A673 (cell line): ENCODE results near the gene PTPN12. TPM values are rescaled to one million over a fixed set of nuclear protein-coding genes. Genes with fewer than 3 reads are reported as not detected.

Source experiments
- BruUV-seq: library from RNA; stranded (reverse); fragments of 400-500 nt; replicated peaks from 2 replicates; lab custom pipeline; 2021; lab: Mats Ljungman, UMichigan
- CTCF ChIA-PET: fragments of 300-600 bp; sonication (Branson Sonifier 250); formaldehyde crosslinking; loops from one replicate; lab custom pipeline; 2022; ENCODE audit warnings: antibody characterized with exemption; lab: Charles Lee
- POLR2A ChIA-PET: fragments of 300-600 bp; sonication (Branson Sonifier 250); formaldehyde crosslinking; loops from one replicate; lab custom pipeline; 2022; ENCODE audit warnings: antibody characterized with exemption; ENCODE audit not compliant: low non-redundant PET; lab: Charles Lee
- DNase-seq: peaks from one replicate; pipeline ENCODE4 v3.0.0-alpha.2; 2015; ENCODE audit warnings: low spot score
- H3K27ac ChIP-seq: fragments of 200-600 bp; sonication (generic); 2 replicates; pipeline ENCODE4 v1.5.1; 2016; ENCODE audit warnings: mixed run types, low read depth, mild to moderate bottlenecking, mixed read lengths, antibody characterized with exemption, low read length; ENCODE audit not compliant: poor library complexity, severe bottlenecking
- H3K27me3 ChIP-seq: fragments of 200-600 bp; sonication (generic); replicated peaks from 2 replicates; pipeline ENCODE4 v1.6.1; 2017; ENCODE audit warnings: mixed run types, low read depth, mild to moderate bottlenecking, mixed read lengths, antibody characterized with exemption, low read length; ENCODE audit not compliant: insufficient read depth, poor library complexity
- H3K36me3 ChIP-seq: fragments of 200-600 bp; sonication (generic); 2 replicates; pipeline ENCODE4 v1.6.1; 2016; ENCODE audit warnings: mixed run types, mild to moderate bottlenecking, mixed read lengths, antibody characterized with exemption, low read length; ENCODE audit not compliant: insufficient read depth, poor library complexity, severe bottlenecking
- H3K4me1 ChIP-seq: fragments of 200-600 bp; sonication (generic); 2 replicates; pipeline ENCODE4 v1.6.1; 2017; ENCODE audit warnings: mixed run types, mild to moderate bottlenecking, mixed read lengths, antibody characterized with exemption, low read length; ENCODE audit not compliant: insufficient read depth, poor library complexity, severe bottlenecking
- H3K4me3 ChIP-seq: fragments of 200-600 bp; sonication (generic); 2 replicates; pipeline ENCODE4 v1.5.1; 2016; ENCODE audit warnings: low read depth, mixed run types, mild to moderate bottlenecking, mixed read lengths, low read length; ENCODE audit not compliant: poor library complexity, severe bottlenecking
- H3K9me3 ChIP-seq: fragments of 200-600 bp; sonication (generic); 2 replicates; pipeline ENCODE4 v1.6.1; 2016; ENCODE audit warnings: mixed run types, low read depth, mild to moderate bottlenecking, mixed read lengths, antibody characterized with exemption, low read length; ENCODE audit not compliant: poor library complexity, severe bottlenecking
- CTCF ChIP-seq: fragments of 300-800, 200-600 bp; sonication (generic); conservative IDR thresholded peaks from 2 replicates; pipeline ENCODE4 v1.5.1; 2017; ENCODE audit warnings: low read depth, mild to moderate bottlenecking, antibody characterized with exemption, low read length, moderate library complexity, mixed read lengths
- EZH2 ChIP-seq: fragments of 200-600 bp; sonication (generic); IDR thresholded peaks from 2 replicates; pipeline ENCODE4 v1.6.1; 2017; ENCODE audit warnings: borderline replicate concordance, low read depth, mild to moderate bottlenecking, mixed read lengths, antibody characterized with exemption, low read length; ENCODE audit not compliant: poor library complexity, severe bottlenecking
- intact Hi-C: fragments of 100-400 bp; cut with micrococcal nuclease; formaldehyde crosslinking; loops from one replicate; pipeline ENCODE4 v1.10.0; 2022; ENCODE audit not compliant: unreplicated experiment
- total RNA-seq: library from RNA; stranded (reverse); gene quantifications from 2 replicates; pipeline ENCODE4 v1.2.3, GENCODE V29; 2021

Gene PTPN12
- total RNA-seq, 1 experiment from 2014 or later, result 63.3 TPM

GRCh38 chr7:77626586-77627308, 89.7 kb downstream of the PTPN12 start:
- no peak for DNase-seq
- TSS peak; percentile 76 for BruUV-seq
- TF ChIP-seq EZH2, result no peak
- TF ChIP-seq CTCF, result no peak
- H3K27me3 ChIP-seq, result no peaks in the 10 kb centered on the region
- no peak overlapping the region for H3K4me3 ChIP-seq
- ChIA-PET CTCF (no interaction called here), POLR2A (no interaction called here)
- H3K4me1 ChIP-seq, result no peaks in the 10 kb centered on the region
- H3K9me3 ChIP-seq, result no peaks in the 10 kb centered on the region
- intact Hi-C loops, result no loop called here
- H3K27ac ChIP-seq, result no peak overlapping the region
- peaks cover 19% of the 10 kb centered on the region for H3K36me3 ChIP-seq

GRCh38 chr7:77627309-77627676, 90.2 kb downstream of the PTPN12 start:
- no peaks in the 10 kb centered on the region for H3K9me3 ChIP-seq
- no TSS peak for BruUV-seq
- H3K27me3 ChIP-seq, result no peaks in the 10 kb centered on the region
- no peak overlapping the region for H3K4me3 ChIP-seq
- H3K27ac ChIP-seq, result no peak overlapping the region
- no peak for TF ChIP-seq EZH2
- no peak for TF ChIP-seq CTCF
- DNase-seq, result no peak
- no peaks in the 10 kb centered on the region for H3K4me1 ChIP-seq
- CTCF ChIA-PET, result no interaction called here
- intact Hi-C loops, result no loop called here
- POLR2A ChIA-PET, result no interaction called here
- H3K36me3 ChIP-seq, result peaks cover 20% of the 10 kb centered on the region

- DNase-seq, result no peak
- Histone ChIP-seq H3K36me3 (peaks cover 23% of the 10 kb centered on the region), H3K4me3 (no peak overlapping the region), H3K9me3 (no peaks in the 10 kb centered on the region), H3K27ac (no peak overlapping the region), H3K4me1 (no peaks in the 10 kb centered on the region), H3K27me3 (no peaks in the 10 kb centered on the region)
- CTCF ChIA-PET, result no interaction called here
- intact Hi-C loops, result no loop called here
- BruUV-seq, result no TSS peak
- POLR2A ChIA-PET, result no interaction called here
- TF ChIP-seq CTCF, result no peak
- TF ChIP-seq EZH2, result no peak
Measured at GRCh38 chr7:77629797-77630196, 92.7 kb downstream of the PTPN12 start.
